ENCODE measurements around the gene BCAS4. TPM values are rescaled to one million over a fixed set of nuclear protein-coding genes. Genes with fewer than 3 reads are reported as not detected.
"Not testable (repeated sequence)": the region's sequence is repeated elsewhere in the genome, so short reads cannot be mapped to it uniquely, and the experiment has no call there.

BCAS4 gene
- total RNA-seq, 1 donor from 2014 or later, result 1.1 TPM

DNA sequence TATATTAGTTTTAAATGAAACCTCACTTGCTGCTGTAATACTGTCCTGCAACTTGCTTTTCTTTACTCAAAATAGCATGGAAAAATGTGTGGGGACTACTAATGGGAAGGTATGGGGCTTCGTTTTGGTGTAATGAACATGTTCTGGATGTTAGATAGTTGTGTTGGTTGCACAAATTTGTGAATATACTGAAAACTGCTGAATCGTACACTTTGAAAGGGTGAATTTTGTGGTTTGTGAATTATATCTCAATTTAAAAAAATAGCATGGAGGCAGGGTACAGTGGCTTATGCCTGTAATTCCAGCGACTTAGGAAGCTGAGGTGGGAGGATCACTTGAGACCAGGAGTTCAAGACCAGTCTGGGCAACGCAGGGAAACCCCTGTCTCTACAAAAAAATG is 2.3 kb downstream of the BCAS4 start:
- no peak for DNase-seq (ENCODE audit: low spot score)

DNA sequence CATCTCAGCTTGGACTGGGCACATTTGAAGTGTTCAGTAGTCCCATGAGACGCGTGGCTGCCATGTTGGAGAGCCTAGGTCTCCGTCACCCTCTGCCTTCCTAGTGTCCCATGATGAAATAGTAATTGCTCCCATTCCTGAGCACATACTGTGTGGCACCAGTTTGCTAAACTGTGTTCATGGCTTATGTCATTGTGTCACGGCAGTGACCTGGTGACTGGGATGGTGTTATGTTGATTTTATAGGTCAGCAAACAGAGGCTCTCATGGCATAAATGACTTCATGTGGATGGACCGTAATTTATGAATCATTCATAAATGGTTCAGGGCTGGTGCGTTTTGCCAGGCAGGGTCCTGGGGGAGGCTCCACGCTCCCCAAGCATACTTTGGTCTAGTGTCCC is 3.8 kb downstream of the BCAS4 start:
- DNase-seq (ENCODE audit: low spot score), result no peak

DNA sequence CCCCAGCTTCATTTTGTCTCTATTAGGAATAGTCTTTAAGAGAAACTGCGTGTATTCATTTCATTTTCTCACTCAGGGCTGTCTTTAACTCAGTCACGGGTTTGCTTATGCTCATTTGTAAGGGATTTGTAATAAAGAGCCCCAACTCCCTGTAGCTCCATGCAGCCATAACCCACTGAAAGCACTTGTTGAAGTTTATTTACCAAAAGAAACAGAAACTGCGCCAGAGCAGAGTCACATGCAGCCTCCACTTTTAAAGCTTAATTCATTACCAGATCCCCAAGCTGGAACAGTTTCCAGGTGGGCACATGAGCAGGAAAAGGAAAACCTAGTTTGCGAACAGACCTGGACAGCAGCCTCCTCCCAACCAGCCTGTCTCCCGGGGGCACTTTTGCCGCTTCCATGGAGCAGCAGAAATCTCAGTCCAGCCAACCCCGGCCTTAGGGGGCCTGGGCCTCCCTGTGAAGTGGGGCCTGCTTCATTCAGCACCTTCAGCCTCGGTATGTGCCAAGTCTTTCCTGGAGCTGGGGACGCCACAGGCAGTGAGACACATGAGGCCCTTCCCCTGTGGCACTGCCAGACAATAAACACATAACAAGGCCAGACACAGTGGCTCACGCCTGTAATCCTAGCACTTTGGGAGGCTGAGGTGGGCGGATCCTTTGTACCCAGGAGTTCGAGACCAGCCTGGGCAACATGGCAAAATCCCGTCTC is 4.5 kb downstream of the BCAS4 start:
- no peak for DNase-seq (ENCODE audit: low spot score)

DNA sequence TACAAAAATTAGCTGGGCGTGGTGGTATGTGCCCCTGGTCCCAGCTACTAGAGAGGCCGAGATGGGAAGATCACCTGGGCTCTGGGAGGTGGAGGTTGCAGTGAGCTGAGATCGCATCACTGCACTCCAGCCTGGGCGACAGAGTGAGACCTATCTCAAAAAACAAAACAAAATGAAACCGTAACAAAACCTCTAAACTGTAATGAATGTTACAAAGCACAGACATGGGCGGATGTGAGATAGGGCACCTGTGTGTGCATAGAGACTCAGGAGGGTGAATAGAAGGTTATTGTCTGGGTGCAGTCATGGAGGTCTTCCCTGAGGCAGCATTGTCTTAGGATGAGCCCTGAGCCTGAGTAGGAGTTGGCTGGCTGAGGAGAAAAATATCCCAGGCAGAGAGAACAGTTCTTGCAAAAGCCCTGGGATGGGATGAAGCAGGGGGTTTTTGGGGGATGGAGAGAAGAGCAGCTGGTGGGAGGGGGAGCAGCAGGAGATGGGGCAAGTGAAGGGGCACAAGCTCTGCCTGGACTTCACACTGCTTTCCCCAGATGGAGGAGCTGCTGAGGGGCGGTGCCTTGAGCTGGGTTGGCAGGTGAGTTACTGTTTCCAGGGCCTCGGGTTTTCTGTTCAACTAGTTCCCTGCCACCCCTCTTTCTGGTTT is 5.2 kb downstream of the BCAS4 start:
- DNase-seq (ENCODE audit: low spot score), result no peak

DNA sequence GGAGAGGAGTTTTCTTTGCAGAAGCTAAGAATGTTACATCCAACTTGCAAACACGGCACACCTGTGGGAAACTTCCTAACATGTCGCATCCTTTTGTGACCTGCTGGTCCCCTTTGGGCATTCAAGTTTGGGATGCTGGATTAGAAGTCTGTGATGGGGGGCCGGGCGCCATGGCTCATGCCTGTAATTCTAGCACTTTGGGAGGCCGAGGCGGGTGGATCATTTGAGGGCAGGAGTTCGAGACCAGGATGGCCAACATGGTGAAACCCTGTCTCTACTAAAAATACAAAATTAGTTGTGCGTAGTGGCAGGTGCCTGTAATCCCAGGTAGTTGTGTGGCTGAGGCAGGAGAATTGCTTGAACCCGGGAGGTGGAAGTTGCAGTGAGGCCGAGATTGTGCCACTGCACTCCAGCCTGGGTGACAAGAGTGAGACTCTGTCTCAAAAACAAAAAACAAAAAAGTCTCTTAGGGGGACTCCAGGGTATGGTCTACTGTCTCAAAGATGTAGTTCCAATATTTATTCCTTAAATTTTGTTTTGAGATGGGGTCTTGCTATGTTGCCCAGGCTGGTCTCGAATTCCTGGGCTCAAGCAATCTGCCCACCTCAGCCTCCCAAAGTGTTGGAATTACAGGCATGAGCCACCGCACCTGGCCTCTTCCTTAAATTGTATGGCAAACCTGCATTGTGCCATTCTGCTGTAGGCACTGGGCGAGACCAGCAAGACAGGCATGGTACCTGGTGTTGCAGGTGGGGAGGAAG is 6.3 kb downstream of the BCAS4 start:
- not testable (repeated sequence) for DNase-seq (ENCODE audit: low spot score)

DNA sequence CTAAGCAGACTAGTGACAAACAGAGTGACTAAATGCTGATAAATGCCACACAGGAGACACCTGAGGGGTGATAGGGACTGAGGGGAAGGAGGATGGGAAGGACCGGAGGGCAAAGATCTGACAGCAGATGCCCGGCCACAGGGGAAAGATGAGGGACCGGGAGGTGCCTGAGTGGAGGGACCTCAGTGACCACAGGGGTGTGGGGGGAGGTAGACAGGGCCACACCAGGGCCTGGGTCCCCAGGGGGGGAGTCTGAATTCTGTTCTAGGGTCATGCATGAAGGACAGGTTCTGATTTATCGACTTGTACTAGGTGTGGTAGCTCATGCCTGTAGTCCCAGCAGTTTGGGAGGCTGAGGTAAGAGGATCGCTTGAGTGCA is 6.9 kb downstream of the BCAS4 start:
- DNase-seq (ENCODE audit: low spot score), result no peak

DNA sequence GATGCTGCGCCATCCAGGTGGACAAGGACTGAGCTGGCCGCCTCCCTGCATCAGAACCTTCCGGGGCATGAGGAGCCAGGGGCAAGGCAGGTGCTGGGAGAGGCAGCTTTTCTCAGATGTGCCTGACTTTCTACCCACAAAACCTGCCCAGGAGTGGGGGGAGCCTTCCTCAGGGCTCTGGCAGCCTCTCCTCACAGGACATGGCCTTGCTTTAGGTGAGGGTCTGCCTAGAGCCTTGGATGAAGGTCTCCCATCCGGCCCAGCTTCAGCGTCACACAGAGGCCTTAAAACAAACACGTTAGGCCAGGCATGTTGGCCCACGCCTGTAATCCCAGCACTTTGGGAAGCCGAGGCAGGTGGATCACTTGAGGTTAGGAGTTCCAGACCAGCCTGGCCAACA is 7.4 kb downstream of the BCAS4 start:
- no peak for DNase-seq (ENCODE audit: low spot score)

DNA sequence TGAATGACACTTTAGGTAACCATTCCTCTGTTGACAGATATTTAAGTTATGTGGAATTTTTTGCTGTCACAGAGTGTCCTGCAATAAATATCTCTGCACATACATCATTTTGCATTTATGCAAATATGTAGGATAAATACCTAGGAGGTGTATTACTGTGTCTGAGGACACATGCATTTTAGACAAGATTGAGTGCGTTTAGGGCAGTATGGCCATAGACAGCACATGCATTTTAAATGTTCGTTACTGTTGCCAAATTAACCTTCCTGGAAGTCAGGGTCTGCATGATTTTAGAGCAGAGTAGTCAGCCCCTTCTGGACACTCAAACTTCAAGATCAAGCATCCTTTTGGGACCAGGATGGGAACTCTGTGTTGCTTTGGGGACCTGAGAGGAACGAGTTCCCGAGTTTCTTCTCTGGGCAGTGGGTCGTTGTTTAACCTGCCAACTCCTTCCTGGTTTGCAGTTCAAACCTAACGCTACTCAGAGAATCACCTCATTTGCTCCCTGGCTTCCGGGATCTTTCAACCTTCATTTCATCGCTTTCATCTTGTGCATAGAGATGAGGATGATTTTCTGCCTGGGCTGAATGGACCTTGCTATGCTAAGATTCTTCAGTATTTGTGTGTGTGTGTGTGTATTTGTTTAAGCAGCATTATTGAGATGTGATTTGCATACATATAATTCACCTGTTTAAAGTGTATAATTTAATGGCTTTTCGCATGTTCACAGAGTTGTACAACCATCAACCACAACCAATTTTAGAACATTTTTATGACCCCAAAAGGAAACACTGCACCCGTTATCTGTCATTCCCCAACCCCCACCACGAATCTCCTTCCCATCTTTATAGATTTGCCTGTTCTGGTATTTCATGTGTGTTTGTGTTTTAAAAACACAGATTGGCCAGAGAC is 9.8 kb downstream of the BCAS4 start:
- no peak for DNase-seq (ENCODE audit: low spot score)

DNA sequence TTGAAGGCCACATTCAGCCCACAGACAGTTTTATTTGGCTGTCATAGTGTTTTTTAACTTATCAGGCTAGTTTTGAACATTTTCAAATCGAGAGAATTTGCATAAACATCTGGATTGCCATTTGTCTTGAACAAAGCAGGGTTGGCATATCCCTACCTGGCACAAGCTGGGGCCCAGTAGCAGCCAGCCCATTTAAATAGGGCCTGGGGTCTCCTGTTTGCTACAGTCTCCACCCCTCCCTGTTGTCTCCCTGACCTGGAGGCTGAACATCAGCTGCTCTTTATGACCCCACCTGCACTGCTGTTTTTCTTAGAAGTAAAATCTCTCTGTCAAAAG is 10.5 kb downstream of the BCAS4 start:
- DNase-seq (ENCODE audit: low spot score), result no peak

DNA sequence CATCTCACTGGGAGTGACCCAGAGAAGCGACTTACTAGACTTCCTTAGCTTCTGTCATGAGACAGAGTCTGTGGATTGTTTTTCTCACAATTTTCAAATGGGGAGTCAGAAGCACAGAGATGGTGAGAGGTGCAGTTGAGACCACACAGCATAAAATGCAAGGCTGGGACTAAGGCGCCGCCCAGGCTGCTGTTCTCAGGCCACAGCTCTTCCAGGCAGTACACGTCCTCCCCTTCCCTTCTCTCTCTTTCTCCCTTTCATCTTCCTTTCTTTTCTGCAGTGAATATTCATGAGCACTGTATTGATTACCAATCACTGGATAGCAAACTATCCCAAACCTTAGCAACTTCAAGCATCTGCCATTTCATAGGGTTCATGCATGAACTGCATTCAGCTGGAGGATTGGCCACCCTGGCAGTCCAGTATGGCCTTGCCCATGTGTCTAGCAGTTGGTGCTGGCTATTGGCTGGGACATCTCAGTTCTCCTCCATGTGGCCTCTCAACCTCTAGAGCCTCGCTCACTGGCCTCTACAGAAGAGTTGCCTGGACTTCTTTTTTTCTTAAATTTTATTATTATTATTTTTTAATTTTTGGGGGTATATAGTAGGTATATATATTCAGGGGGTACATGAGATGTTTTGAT is 11.4 kb downstream of the BCAS4 start:
- no peak for DNase-seq (ENCODE audit: low spot score)

DNA sequence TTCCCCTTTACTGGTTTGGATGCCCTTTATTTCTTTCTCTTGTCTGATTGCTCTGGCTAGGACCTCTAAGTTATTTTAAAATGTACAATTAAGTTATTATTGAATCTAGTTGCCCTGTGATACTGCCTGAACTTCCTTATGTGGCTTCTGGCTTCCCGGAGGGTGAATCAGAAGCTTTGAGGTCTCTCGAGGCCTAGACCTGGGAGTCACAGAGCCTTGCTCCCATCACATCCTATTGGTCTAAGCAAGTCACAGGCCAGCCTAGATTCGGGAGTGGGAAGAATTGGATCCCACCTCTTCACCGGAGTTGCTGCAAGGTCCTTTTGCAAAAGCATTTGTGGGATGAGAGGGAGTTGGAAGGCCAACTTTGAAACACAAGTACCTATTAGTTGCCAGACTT is 15.2 kb downstream of the BCAS4 start:
- DNase-seq (ENCODE audit: low spot score), result no peak

DNA sequence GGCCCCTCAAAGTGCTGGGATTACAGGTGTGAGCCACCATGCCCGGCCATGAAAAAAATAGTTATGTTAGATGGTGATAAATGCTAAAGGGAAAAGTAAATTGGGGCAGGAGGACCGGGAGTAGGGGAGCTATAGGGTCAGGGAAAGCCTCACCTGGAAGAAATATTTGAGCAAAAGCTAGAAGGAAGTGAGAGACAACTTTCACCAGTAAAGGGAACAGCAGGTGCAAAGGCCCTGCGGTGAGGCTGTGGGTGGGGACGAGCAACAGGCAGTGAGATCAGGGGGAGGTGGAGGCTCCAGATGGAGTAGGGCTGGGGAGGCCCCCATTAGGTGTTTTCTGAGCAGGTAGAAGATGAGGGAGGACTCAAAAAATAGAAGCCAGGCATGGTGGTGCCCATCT is 16.0 kb downstream of the BCAS4 start:
- no peak for DNase-seq (ENCODE audit: low spot score)

DNA sequence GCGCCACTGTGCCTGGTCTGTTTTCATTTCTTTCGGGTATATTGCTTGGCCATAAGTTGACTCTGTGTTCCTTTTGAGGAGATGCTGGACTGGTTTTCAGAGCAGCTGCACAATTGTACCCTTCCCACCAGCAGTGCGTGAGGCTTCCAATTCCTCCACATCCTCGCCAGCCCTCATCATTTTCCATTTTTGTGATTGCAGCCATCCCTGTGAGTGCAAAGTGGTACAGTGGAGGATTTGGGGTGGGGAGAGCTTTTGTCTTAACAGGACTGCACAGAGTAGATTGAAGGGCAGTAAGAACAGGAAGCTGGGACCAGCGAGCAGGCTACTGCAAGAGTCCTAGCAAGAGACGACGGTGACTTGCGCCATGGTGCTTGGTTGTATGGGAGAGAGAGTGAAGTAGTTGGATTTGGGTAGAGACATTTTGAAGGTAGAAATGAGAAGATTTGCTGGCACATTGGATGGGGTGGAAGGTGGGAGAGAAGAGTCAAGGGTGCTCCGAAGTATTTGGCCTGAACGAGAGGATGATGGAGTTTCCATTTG is 18.3 kb downstream of the BCAS4 start:
- DNase-seq (ENCODE audit: low spot score), result no peak

DNA sequence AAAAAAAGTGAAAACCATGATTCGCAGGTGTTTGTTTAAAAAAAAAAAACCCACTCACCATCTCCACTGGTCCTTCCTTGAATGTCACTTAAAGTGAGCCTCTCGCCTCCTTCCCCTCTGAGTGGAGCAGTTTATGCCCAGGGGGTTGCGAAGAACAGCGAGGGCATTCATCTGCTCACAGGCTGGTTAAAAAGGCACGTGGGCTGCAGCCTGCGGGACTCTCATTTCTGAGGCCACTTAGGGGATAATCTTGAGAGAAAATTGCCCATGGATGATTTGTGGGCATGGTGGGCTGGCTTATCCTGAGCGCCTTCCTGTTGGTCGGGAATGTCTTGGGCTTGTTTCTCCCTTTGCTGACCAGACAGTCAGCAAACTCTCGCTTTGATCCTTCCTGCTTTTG is 18.9 kb downstream of the BCAS4 start:
- no peak for DNase-seq (ENCODE audit: low spot score)

DNA sequence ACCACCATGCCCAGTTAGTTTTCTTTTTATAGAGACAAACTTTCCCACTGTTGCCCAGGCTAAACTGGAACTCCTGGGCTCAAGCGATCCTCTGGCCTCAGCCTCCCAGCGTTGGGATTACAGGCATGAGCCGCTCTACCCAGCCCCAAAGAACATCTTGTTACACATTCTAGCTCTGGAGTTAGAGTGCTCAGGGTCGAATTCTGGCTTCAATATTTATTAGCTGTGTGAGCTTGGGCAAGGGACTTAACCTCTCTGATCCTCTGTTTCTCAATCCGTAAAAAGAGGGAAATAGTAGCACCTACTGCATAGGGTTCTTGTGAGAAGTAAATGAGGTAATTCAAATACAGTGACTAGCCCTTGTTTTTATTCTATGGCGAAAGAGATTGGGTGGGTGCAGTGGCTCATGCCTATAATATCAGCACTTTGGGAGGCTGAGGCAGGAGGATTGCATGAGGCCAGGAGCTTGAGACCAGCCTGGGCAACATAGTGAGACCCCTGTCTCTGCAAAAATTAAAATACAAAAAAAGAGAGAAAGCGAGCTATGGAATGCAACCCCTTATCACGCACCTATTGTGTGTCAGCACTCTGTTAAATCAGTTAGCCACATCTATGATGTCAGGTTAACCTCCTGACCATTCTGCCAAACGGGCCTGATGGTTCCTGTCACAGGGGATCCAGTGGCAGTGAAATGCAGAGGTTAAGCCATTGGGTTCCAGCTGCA is 19.7 kb downstream of the BCAS4 start:
- no peak for DNase-seq (ENCODE audit: low spot score)

DNA sequence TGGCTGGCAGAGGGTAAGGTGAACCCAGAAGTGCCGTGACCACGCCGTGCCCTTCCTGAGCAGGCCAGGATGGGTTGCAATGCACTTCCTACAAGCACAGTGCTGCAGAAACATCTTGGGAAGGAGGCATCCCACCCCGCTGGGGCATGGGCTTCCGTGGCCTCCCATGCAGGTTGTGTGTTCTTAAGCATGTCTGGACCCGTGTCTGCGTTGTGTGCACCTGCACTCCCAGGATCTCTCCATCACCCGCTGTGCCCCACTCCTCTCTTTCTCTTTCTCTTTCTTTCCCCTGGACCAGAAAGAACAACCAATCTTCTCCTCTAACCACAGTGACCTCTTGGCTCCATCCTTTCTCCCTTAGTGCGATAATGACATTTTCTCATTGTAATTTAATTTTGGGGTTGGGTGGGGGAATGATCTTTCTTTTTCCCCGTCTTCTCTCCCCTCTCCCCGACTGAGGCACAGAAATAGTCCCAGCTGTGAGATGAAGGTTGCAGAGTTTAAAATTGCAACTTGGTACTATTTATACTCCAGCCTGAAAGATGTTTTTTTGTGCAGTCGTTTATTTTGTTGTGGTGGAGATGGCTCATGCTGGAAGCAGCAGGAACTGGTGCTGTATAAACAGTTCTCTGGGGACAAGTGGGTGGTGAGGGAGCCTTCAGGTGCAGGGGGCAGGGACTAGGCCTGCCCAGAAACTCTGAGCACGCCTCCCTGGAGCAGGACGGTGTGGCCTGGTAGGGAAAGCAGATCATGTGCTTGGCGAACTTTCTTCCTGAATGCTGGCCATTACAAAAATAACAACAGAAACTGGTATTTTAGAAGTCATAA is 20.5 kb downstream of the BCAS4 start:
- DNase-seq (ENCODE audit: low spot score), result no peak

DNA sequence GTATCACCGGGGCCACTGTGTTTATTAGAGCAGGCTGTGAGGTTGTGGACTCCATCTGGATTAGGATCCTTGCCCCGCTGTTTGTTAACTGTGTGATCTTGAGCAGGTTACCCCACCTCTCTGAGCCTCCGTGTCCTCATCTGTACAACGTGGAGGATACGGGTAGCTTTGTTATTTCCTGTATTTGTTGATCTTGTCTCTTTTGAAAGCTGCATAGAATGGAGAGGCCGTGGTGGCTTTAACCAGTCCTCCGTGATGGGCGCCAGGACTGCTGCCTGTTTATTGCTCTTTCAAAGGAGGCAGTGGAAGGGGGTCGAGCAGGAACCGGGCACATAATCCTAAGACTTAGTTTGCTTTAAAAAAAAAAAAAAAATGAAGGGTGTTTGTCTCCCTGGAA is 22.9 kb downstream of the BCAS4 start:
- DNase-seq (ENCODE audit: low spot score), result no peak

DNA sequence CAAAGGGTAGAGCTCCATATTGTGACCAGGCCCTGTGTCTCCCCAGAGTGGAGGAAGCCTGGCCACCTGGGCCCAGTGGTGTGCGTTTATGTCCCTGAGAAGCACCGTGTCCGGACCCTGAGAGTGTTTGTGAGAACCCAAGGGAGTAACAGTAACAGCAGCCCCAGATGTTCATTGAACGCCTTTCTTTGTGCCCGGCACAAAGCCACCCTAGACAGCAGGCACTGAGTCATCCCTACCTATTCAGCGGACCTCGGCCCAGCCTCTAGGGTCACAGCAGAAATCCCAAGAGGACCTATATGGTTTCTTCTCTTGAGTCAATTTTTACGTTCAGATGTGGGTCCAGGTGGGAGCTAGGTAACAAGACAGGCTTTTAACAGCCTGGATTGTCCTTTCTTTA is 24.5 kb downstream of the BCAS4 start:
- no peak for DNase-seq (ENCODE audit: low spot score)

Measured in mesenteric fat pad (tissue), 1 donor.